Activated T-cell treated with anti-CD3 and anti-CD28 coated beads, Interleukin-2, amount 50 U/mL, for 4 hours (primary cell): Measurements from ENCODE around the gene BST1. TPM values are rescaled to one million over a fixed set of nuclear protein-coding genes. Genes with fewer than 3 reads are reported as not detected.
A peak's percentile ranks its signal among the peaks of the same experiment; 100 is the strongest.

Experiments
- ATAC-seq, 2 donors: fragments of 200-7000 bp; cut with Tn5 transposase; one replicate each; pipeline ENCODE4 v1.10.0; 2021
- DNase-seq: peaks from one replicate; pipeline ENCODE4 v3.0.0-alpha.2; 2020
- H3K27me3 Mint-ChIP-seq: one replicate; pipeline ENCODE4 v1.8.0; 2021; ENCODE audit warnings: low read depth, mixed read lengths
- H3K36me3 Mint-ChIP-seq: one replicate; pipeline ENCODE4 v1.8.0; 2022; ENCODE audit warnings: mixed read lengths; ENCODE audit not compliant: insufficient read depth
- H3K4me1 Mint-ChIP-seq: one replicate; pipeline ENCODE4 v1.8.0; 2021; ENCODE audit warnings: low read depth, mixed read lengths
- H3K4me3 Mint-ChIP-seq: one replicate; pipeline ENCODE4 v1.8.0; 2021; ENCODE audit warnings: mild to moderate bottlenecking, moderate library complexity, mixed read lengths
- H3K9me3 Mint-ChIP-seq: one replicate; pipeline ENCODE4 v1.8.0; 2021; ENCODE audit warnings: mixed read lengths
- total RNA-seq, 3 donors: library from RNA; stranded (reverse); gene quantifications; one replicate each; pipeline ENCODE4 v1.2.1, GENCODE V29; 2021

Gene BST1
- total RNA-seq, 3 donors from 2014 or later: 0.18 to 0.41 TPM; not detected in 1

DNA sequence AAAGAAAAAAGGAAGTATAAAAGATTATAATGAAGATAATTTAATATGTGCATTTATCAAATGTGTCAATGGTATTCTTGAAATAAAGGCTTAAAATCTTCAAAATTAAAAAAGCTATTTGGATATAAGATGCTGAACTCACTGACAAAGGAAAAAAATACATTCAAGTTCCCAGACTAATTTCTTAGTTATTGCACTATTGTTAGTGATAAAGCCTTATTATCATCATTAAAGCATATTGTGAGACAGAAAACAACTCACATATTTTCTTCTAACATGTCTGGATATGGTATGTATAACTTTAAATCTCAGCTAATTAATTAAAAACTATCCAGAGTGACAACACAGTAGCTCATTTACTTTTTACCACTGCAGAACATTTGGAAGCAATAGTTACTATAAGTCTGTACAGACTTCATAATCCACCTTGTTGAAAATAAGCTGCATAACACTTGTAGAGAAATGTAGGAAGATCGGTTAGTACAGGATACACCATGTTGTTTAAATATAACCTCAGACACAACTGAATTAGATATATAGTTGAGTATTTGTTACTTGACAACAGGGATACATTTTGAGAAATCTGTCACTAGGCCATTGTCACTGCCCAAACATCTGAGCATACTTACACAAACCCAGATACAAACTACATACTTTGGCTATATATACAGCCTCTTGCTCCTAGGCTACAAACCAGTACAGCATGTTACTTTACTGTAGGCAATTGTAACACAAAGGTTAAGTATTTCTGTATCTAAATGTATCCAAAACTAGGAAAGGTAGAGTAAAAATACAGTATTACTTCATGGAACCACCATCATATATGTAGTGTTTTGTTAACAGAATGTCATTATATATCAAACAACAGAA lies 34.1 kb upstream of the BST1 start:
- no peak overlapping the region for H3K4me3 Mint-ChIP-seq
- H3K4me1 Mint-ChIP-seq: no peaks in the 10 kb centered on the region
- DNase-seq: no peak
- H3K36me3 Mint-ChIP-seq: no peaks in the 10 kb centered on the region
- no peaks in the 10 kb centered on the region for H3K27me3 Mint-ChIP-seq
- no peaks in the 10 kb centered on the region for H3K9me3 Mint-ChIP-seq
- no peak for ATAC-seq

DNA sequence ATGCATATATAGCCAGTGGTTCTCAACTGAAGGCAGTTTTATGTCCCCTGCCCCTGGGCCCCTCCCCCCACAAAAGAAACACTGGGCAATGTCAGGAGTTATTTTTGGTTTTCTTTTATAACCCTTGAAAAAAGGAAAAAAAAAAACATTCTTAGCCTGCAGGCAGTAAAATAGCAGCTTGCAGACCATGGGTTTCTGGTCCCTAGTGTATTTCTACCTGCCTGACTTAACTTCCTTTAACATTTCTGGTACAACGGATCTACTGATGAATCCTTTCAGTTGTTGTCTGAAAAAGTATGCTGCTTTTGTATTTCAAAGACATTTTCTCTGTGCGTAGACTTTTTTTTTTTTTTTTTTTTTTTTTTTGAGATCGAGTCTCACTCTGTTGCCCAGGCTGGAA lies 32.3 kb upstream of the BST1 start:
- no peaks in the 10 kb centered on the region for H3K9me3 Mint-ChIP-seq
- DNase-seq (no peak), ATAC-seq (no peak)
- H3K36me3 Mint-ChIP-seq: no peaks in the 10 kb centered on the region
- no peaks in the 10 kb centered on the region for H3K27me3 Mint-ChIP-seq
- H3K4me1 Mint-ChIP-seq: no peaks in the 10 kb centered on the region
- no peak overlapping the region for H3K4me3 Mint-ChIP-seq

DNA sequence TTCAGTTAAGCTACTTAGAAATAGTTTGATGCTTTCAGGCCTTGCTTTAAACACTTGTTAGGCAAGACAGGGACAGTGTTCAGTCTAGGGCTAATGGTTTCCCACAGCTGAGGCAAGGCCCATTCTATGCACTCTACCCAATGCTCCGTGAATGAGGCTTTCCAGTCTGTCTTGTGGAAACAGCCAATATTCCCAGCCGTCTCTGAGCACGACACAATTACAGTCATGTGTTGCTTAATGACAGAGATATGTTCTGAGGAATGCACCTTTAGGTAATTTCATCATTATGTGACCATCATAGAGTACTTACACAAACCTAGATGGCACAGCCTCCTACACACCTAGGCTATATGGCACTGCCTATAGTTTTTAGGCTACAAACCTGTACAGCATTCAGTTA lies 30.8 kb upstream of the BST1 start:
- DNase-seq: no peak
- H3K4me3 Mint-ChIP-seq: no peak overlapping the region
- H3K27me3 Mint-ChIP-seq: no peaks in the 10 kb centered on the region

DNA sequence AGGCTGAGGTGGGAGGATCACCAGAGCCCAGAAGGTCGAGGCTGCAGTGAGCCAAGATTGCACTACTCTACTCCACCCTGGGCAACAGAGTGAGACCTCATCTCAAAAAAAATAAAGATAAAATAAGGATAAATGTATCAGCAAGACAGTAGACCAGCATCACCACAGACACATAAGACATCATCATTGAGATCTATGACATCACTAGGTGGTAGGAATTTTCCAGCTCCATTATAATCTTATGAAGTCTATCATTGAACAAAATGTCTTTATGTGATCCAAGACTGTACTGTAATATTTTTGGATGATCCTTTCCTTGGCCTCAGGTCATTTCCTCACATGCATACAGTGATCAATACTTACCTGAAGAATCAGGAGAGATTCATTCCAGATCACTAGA lies 29.5 kb upstream of the BST1 start:
- Mint-ChIP-seq H3K27me3 (no peaks in the 10 kb centered on the region), H3K36me3 (no peaks in the 10 kb centered on the region), H3K4me1 (no peaks in the 10 kb centered on the region), H3K9me3 (no peaks in the 10 kb centered on the region), H3K4me3 (no peak overlapping the region)
- ATAC-seq (no peak), DNase-seq (no peak)

More for the DNA sequence above, 30.8 kb upstream of the BST1 start:
- Mint-ChIP-seq H3K9me3 (no peaks in the 10 kb centered on the region), H3K4me1 (no peaks in the 10 kb centered on the region), H3K36me3 (no peaks in the 10 kb centered on the region)
- ATAC-seq: no peak

DNA sequence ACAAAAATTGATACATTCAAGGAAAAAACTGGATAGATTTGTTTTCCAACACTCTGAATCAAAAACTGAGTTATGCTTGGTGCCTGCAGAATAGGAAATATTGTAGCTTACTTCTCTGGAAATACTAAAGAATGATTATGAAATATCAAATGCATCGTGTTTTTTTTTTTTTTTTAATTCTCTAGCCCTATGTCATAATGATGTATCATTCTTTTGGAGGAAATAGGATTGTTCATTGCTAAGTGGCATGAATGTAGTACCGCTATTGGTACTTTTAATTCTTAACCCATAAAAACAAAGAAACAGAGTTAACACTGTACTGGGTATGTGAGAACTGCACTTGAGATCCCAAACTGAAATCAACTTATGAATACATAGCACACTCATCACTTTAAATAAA lies 28.8 kb upstream of the BST1 start:
- Mint-ChIP-seq H3K4me1 (no peaks in the 10 kb centered on the region), H3K4me3 (no peak overlapping the region), H3K9me3 (no peaks in the 10 kb centered on the region), H3K36me3 (no peaks in the 10 kb centered on the region), H3K27me3 (no peaks in the 10 kb centered on the region)
- DNase-seq (no peak), ATAC-seq (no peak)

DNA sequence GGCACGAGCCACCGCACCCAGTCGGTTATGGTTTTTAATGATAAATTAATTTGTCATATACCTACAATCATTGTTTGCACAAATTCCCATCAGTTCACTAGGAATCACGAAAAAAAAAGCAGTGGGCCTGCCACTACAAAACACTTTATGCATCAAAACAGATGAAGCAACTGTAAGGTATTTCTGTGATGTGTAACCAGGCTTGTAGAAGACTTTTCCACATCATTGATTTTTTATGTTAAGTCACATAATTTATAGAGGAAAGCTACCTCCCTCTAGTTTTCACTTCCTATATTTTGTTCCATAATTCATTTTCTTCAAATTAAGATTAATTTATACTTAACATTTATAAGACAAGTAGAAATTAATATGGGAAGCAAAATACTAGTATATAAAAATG lies 27.9 kb upstream of the BST1 start:
- H3K4me1 Mint-ChIP-seq: no peaks in the 10 kb centered on the region
- no peaks in the 10 kb centered on the region for H3K36me3 Mint-ChIP-seq
- no peak overlapping the region for H3K4me3 Mint-ChIP-seq
- no peaks in the 10 kb centered on the region for H3K27me3 Mint-ChIP-seq
- ATAC-seq (no peak), DNase-seq (no peak)
- H3K9me3 Mint-ChIP-seq: no peaks in the 10 kb centered on the region

DNA sequence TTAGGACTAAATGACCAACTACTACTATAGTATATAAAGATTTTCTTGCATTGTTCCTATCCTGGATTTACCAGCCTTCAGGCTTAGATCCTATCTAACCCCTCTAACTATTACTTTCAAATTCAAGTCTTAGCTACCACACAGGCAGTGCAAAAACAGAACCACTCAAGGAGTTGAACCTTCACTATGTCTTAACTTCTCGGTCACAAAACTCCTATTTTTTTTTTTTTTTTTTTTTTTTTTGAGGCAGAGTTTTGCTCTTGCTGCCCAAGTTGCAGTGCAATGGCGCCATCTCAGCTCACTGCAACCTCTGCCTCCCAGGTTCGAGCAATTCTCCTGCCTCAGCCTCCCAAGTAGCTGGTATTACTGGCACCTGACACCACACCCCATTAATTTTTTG lies 27.5 kb upstream of the BST1 start:
- no peak overlapping the region for H3K4me3 Mint-ChIP-seq
- no peak for ATAC-seq
- DNase-seq: no peak
- H3K9me3 Mint-ChIP-seq: no peaks in the 10 kb centered on the region
- no peaks in the 10 kb centered on the region for H3K36me3 Mint-ChIP-seq
- no peaks in the 10 kb centered on the region for H3K4me1 Mint-ChIP-seq
- no peaks in the 10 kb centered on the region for H3K27me3 Mint-ChIP-seq

DNA sequence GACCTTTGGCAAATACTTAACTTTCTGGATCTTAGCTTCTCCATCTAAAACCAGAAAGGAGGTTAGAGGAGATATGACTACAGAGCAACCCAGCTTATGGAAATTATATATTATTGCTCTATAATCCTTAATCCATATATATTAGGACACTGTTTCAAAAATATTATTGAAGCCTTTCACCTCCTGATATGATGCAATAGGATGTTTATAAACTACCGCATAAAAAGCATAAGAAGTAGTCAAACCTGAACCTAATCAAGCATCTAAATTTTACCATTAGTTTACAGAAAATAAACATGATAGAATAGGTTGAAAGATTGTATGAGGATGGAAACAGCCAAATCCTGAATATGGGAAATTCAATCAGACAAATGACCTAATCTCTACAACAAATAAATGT lies 26.8 kb upstream of the BST1 start:
- H3K27me3 Mint-ChIP-seq: no peaks in the 10 kb centered on the region
- no peaks in the 10 kb centered on the region for H3K36me3 Mint-ChIP-seq
- no peaks in the 10 kb centered on the region for H3K9me3 Mint-ChIP-seq
- DNase-seq: no peak
- H3K4me1 Mint-ChIP-seq: no peaks in the 10 kb centered on the region
- no peak overlapping the region for H3K4me3 Mint-ChIP-seq
- no peak for ATAC-seq

DNA sequence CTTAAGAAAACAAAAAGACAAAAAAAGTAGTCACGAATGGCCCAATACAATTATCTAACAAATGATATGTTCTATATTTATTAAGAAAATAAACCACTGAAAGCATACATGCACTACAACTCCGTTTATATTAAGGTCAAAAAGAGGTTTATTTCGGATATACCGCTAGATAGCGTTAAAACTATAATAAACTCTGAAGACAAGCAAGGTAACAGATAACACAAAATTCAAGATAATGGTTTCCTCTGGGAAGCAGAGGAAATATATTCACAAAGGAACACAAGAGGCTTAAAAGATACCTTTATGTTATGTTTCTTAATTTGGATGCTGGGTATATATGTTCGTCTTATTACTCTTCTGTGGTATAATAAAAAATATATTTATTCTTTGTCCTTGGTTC lies 26.0 kb upstream of the BST1 start:
- DNase-seq (no peak), ATAC-seq (no peak)
- Mint-ChIP-seq H3K9me3 (no peaks in the 10 kb centered on the region), H3K36me3 (no peaks in the 10 kb centered on the region), H3K27me3 (no peaks in the 10 kb centered on the region), H3K4me3 (no peak overlapping the region), H3K4me1 (peaks cover 3% of the 10 kb centered on the region)

DNA sequence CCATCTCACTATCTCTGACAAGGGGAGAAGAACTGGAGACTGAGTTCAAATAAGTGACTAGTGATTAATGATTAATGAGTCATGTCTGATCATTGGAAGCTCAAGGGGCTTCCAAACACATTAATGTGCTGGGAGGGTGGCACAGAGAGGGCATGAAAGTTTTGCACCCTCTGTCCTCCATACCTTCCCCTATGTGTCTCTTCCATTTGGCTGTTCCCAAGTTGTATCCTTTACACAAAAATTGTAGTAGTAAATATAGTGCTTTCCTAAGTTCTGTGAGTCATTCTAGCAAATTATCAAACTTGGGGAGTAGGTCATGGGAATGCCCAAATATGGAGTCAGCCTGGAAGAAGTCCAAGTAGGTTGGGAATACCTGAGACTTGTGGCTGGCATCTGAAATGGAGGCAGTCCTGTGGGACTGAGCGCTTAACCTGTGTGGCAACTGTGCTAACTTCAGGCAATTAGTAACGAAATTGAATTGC lies 25.3 kb upstream of the BST1 start:
- no peaks in the 10 kb centered on the region for H3K9me3 Mint-ChIP-seq
- ATAC-seq: no peak
- no peaks in the 10 kb centered on the region for H3K36me3 Mint-ChIP-seq
- DNase-seq: no peak
- no peaks in the 10 kb centered on the region for H3K27me3 Mint-ChIP-seq
- peaks cover 9% of the 10 kb centered on the region for H3K4me1 Mint-ChIP-seq
- no peak overlapping the region for H3K4me3 Mint-ChIP-seq

DNA sequence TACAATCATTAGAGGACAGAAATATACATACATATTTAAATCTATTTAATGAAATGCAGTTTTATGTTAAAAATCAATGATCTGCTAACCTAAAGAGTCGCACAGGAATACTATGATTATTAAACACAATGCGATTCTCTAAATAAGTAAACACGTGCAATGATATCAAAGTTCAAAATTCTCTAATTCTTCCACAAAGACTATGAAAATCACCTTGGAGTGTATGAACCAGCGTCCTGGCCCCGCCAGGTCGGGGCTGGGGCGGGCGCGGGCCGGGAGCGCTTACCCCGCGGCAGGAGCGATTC lies 21.8 kb upstream of the BST1 start:
- H3K4me1 Mint-ChIP-seq: peaks cover 27% of the 10 kb centered on the region
- ATAC-seq (peak in 1 of 2 donors; percentile 69), DNase-seq (no peak)
- no peaks in the 10 kb centered on the region for H3K9me3 Mint-ChIP-seq
- H3K36me3 Mint-ChIP-seq: peaks cover 5% of the 10 kb centered on the region
- H3K27me3 Mint-ChIP-seq: no peaks in the 10 kb centered on the region
- H3K4me3 Mint-ChIP-seq: peak overlapping the region; percentile 95

DNA sequence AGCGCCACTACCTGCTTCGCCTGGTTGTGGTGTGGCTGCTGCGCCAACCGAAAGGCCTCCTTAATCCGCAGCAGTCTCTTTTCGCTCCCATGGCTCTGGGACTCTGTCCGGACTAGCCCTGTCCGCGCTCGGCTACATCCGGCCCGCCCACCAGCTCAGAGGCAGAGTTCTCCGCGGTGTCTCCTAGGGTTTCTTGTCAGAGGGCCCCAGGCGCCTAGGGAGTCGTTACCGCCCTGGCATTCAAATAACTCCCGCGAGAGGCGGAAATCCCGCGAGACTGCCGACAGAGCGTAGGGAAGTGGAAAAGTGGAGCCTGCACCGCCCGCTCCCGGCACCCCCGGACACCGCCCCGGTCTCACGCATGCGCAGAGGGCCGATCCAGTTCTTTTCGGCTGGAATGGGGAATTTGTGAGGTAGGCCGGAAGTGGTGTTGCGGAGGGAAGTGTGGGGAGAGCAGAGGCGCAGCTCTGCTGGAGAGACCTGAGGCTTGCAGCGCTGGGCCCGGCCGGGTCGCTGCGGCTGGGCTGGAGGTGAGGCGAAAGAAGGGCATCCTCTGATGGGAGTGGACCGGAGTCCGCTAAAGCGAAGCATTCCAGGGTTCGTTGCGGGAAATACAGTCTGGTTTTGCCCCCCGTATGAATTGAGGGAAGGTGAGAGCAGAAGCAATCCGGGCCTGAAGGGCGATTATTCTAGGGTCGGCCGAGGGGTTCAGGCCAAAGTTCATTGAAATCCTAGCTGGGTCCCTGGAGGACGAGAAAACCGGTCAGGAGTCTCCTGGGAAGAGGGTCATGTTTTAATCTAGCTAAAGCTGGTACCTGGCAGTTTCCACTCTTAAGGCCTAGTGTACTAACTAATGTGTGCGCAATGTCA lies 21.3 kb upstream of the BST1 start, which contains the start of gene FAM200B:
Gene FAM200B, plus strand, starts transcription at position 456 of the 870 bp plus-strand sequence. CDS start 5,151 bp downstream, outside the sequence.
- DNase-seq: peak; percentile 98
- ATAC-seq: peak; percentile 99 to 100
- Mint-ChIP-seq H3K4me1 (peaks cover 27% of the 10 kb centered on the region), H3K9me3 (no peaks in the 10 kb centered on the region), H3K36me3 (peaks cover 10% of the 10 kb centered on the region), H3K27me3 (no peaks in the 10 kb centered on the region), H3K4me3 (peak within 1 kb of the TSS; percentile 95)

DNA sequence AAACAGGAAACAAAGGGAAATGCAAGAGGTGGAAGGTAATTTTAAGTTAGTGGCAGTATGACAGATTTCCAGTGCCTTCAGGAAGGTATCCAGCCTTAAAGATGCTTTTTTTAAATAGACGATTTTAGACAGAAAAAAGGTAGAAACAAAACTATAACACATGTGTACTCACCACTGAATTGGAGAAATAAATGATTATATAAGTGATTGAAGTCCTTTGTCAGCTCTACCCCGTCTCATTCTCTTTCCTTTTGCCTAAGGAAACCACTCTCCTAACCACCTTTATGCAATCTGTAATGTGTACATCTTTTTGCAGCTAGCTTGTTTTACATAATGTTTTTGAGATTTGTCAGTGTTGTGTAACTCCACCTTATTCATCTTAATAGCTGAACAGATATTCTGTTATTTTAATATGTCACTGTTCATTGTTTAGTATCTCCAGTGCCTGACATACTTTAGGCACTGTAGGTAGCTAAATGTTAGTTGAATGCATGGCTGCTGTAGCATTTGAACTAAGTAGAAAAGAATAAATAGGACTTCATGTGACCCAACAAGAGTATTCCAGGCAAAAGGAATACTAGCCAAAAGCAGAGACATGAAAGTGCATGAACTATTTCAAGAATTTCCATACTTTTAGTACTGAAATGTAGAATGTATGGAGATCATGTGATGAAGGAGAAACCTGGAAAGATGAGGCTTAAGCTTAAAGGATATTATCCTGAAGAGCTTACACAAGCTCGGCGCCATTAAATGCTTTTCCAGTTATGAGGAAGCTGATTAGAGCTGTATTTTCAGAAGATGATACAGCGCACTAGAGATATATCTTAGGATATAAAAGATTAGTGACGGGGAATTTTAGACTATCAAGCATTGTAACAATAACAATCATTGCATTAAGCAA lies 20.4 kb upstream of the BST1 start:
- DNase-seq (no peak), ATAC-seq (no peak)
- Mint-ChIP-seq H3K36me3 (peaks cover 12% of the 10 kb centered on the region), H3K4me1 (peaks cover 27% of the 10 kb centered on the region), H3K9me3 (no peaks in the 10 kb centered on the region), H3K27me3 (no peaks in the 10 kb centered on the region), H3K4me3 (peak overlapping the region; percentile 95)

DNA sequence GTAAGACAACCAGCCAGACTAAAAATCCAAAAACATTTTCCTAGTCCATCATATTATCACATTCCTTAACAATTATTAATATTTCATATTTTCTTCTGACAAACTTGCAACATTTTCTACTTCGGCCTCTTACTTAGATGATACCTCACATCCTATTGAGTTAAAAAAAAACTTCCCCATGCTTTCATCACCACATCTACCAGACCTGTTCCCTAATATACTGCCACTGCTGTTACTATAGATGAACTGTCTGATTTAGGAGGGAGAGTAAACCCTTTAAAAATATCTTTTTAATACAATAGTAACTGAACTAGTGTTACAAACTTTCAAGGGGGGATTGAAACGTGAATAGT lies 19.7 kb upstream of the BST1 start:
- ATAC-seq (no peak), DNase-seq (no peak)
- Mint-ChIP-seq H3K27me3 (no peaks in the 10 kb centered on the region), H3K4me3 (peak overlapping the region; percentile 31), H3K36me3 (peaks cover 14% of the 10 kb centered on the region), H3K4me1 (peaks cover 27% of the 10 kb centered on the region), H3K9me3 (no peaks in the 10 kb centered on the region)
